GM12878 (cell line): Measurements from ENCODE around the gene TNFSF12. TPM values are rescaled to one million over a fixed set of nuclear protein-coding genes. Genes with fewer than 3 reads are reported as not detected.

Experiments used
- ATAC-seq: fragments of 200-7000 bp; cut with Tn5 transposase; 3 replicates; pipeline ENCODE4 v1.9.1; 2020; ENCODE audit warnings: mild to moderate bottlenecking, moderate library complexity
- BruUV-seq: library from RNA; stranded (reverse); fragments of 400-500 nt; replicated peaks from 2 replicates; lab custom pipeline; 2021; lab: Mats Ljungman, UMichigan
- CTCF ChIA-PET: fragments of 300-600 bp; sonication (Branson Sonifier 250); formaldehyde crosslinking; extraction: SDS; loops from one replicate; lab custom pipeline; 2021; ENCODE audit warnings: inconsistent platforms; lab: Yijun Ruan, JAX
- POLR2A ChIA-PET: fragments of 350-600 bp; formaldehyde crosslinking; extraction: SDS; loops from one replicate; lab custom pipeline; 2021; ENCODE audit warnings: inconsistent platforms; lab: Charles Lee
- RAD21 ChIA-PET: fragments of 300-600 bp; sonication (Branson Sonifier 250); formaldehyde crosslinking; loops from one replicate; lab custom pipeline; 2023; ENCODE audit warnings: antibody characterized with exemption; ENCODE audit not compliant: unreplicated experiment; lab: Charles Lee
- SMC1A ChIA-PET: fragments of 300-600 bp; sonication (Branson Sonifier 250); formaldehyde crosslinking; loops from one replicate; lab custom pipeline; 2023; ENCODE audit not compliant: unreplicated experiment, uncharacterized antibody; lab: Charles Lee
- DNase-seq: peaks from one replicate; pipeline ENCODE4 v3.0.0-alpha.2; 2011; ENCODE audit warnings: low read depth, low spot score
- FAIRE-seq: peaks from 3 replicates; lab custom pipeline; 2011; peaks lifted over from hg19 to GRCh38; lab: Jason Lieb, UNC
- H2AFZ ChIP-seq: 2 replicates; pipeline ENCODE4 v1.6.0; 2011; ENCODE audit warnings: low read depth, low read length, control low read depth; ENCODE audit not compliant: control insufficient read depth
- H3K27ac ChIP-seq: 2 replicates; pipeline ENCODE4 v1.5.1; 2011; ENCODE audit warnings: control low read depth; ENCODE audit not compliant: control insufficient read depth, insufficient read depth
- H3K27me3 ChIP-seq, 2 experiments: replicated peaks in 1 of 2; 2 replicates each; pipeline versions ENCODE4 v1.6.0 to v1.6.1; 2011; ENCODE audit warnings: low read length in 1 of 2; ENCODE audit not compliant: control insufficient read depth in 2 of 2, insufficient read depth in 2 of 2
- H3K36me3 ChIP-seq, 2 experiments: 2 replicates each; pipeline ENCODE4 v1.5.1; 2011; ENCODE audit warnings: low read length in 1 of 2; ENCODE audit not compliant: control insufficient read depth in 2 of 2, insufficient read depth in 2 of 2
- H3K4me1 ChIP-seq: 2 replicates; pipeline ENCODE4 v1.6.1; 2011; ENCODE audit warnings: mild to moderate bottlenecking, low read length, moderate library complexity, mixed read lengths; ENCODE audit not compliant: control insufficient read depth, insufficient read depth
- H3K4me2 ChIP-seq: 2 replicates; pipeline ENCODE4 v1.6.0; 2011; ENCODE audit warnings: control low read depth; ENCODE audit not compliant: control insufficient read depth, insufficient read depth
- H3K4me3 ChIP-seq: fragments of 200-600 bp; sonication (generic); 2 replicates; pipeline ENCODE4 v1.5.1; 2016
- H3K79me2 ChIP-seq: 2 replicates; pipeline ENCODE4 v1.6.0; 2011; ENCODE audit warnings: low read length; ENCODE audit not compliant: control insufficient read depth, insufficient read depth
- H3K9ac ChIP-seq: 2 replicates; pipeline ENCODE4 v1.8.0; 2011; ENCODE audit warnings: low read length, control low read depth, mixed read lengths; ENCODE audit not compliant: control insufficient read depth, insufficient read depth
- H3K9me3 ChIP-seq: replicated peaks from 3 replicates; pipeline ENCODE4 v1.5.1; 2011; ENCODE audit warnings: mild to moderate bottlenecking, low read length; ENCODE audit not compliant: control insufficient read depth, insufficient read depth
- H4K20me1 ChIP-seq: 2 replicates; pipeline ENCODE4 v1.6.0; 2011; ENCODE audit not compliant: control insufficient read depth, insufficient read depth
- CBX3 ChIP-seq: fragments of 200-600 bp; sonication (generic); IDR thresholded peaks from 2 replicates; pipeline ENCODE4 v1.6.1; 2016; ENCODE audit warnings: low read depth, borderline replicate concordance
- RUNX3 ChIP-seq: IDR thresholded peaks from 2 replicates; pipeline ENCODE4 v1.6.1; 2012; ENCODE audit warnings: low read length, inconsistent platforms
- WGBS: methylation state at CpG from one replicate; pipeline ENCODE4 v1.1.6; 2016; ENCODE audit warnings: low lambda C conversion rate; ENCODE audit not compliant: insufficient replicate concordance, insufficient coverage; ENCODE audit errors: missing lambda C conversion rate; 5-methylcytosine and 5-hydroxymethylcytosine counted together
- in situ Hi-C: fragments of 300-500 bp; cut with MboI; formaldehyde crosslinking; loops from 9 replicates; pipeline ENCODE4 v1.14.3; 2018; ENCODE audit warnings: mixed read lengths
- intact Hi-C: fragments of 100-400 bp; cut with micrococcal nuclease; formaldehyde crosslinking; loops from one replicate; pipeline ENCODE4 v1.14.2; 2022; ENCODE audit not compliant: unreplicated experiment
- polyA plus RNA-seq, 11 experiments: library from polyadenylated mRNA; depleted of rRNA in 4 of 11; unstranded in 6 of 11; stranded (reverse) in 5 of 11; fragments of >200 nt; fragmentation: Nextera tagmentation in 4 of 11; fragmentation: Illumina TruSeq in 1 of 11; extraction: Ambion mirVana in 4 of 11; extraction: Trizol in 1 of 11; gene quantifications; 1 replicate in 1 of 11; 2 replicates in 10 of 11; pipeline versions ENCODE4 v1.2.1 to v1.2.3, GENCODE V29; 2011 to 2016; ENCODE audit warnings: inconsistent platforms in 2 of 11, missing spikeins in 2 of 11, low read depth in 1 of 11
- total RNA-seq, 4 experiments: library from RNA; depleted of rRNA in 3 of 4; stranded (reverse); fragments of >200 nt in 3 of 4; fragmentation: Illumina TruSeq in 1 of 4; extraction: Trizol in 1 of 4; gene quantifications; 2 replicates each; pipeline versions ENCODE4 v1.2.1 to v1.2.3, GENCODE V29; 2013 to 2021
- TF ChIP-seq, protein P1 (sequence below): fragments of 450-650 bp; IDR thresholded peaks from 2 replicates; pipeline ENCODE4 v1.6.1; 2017; ENCODE audit warnings: antibody characterized with exemption, mild to moderate bottlenecking, moderate library complexity

The TNFSF12 gene
- total and polyA plus RNA-seq, 10 of the 15 experiments (the other 5 are each of a cell fraction or from before 2014, with no cell fraction given): 0.32 to 7.0 (median 2.6) TPM

DNA sequence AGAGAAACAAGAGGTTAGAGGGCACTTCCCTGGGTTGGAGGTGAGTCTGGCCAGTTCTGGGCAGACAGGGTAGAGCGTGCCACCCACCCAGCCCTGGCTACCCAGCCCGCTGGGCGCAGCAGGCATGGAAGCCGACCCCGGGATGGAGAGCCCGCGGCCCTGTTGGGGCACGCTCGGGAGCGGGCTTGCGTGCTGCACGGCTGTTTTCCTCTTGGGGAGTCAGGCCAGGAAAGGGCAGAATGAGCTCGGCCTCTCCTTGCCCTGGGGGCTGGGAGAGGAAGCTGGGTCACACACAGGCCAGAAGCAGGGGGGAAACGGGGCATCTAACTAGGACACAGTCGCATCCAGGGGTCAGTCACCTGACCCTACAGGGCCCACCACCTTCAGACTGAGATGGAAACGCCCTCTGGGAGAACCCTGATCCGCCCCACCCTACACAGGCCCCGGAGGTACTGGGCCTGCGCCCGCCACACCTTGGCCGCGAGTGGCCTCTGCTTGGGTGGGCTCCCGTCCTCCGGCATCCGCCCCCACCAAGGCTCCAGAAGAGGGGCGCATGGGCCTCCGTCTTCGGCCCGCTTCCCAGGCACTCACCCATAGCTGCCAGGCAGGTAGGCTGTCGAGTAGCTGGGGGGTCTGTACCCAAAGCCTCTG lies 39.8 kb downstream of the TNFSF12 start:
- Histone ChIP-seq H3K79me2 (peaks cover 13% of the 10 kb centered on the region), H3K4me3 (no peak overlapping the region), H3K27me3 (no peaks in the 10 kb centered on the region), H3K27ac (no peak overlapping the region), H4K20me1 (no peaks in the 10 kb centered on the region), H2AFZ (no peak overlapping the region), H3K9me3 (no peaks in the 10 kb centered on the region), H3K4me2 (no peak overlapping the region), H3K36me3 (peaks cover 7 to 17% of the 10 kb centered on the region in 2 experiments), H3K4me1 (peaks cover 3% of the 10 kb centered on the region; the same call in 1 of the 2 replicates), H3K9ac (no peak overlapping the region)
- ChIA-PET POLR2A (no interaction called here), CTCF (interaction anchor here (0.7 to 2.6 kb wide), 13 partner anchors 8 to 233 kb away, joined by 3 to 14 read pairs (median 5); partner anchors contain the start of genes SENP3, TMEM95, TP53 and WRAP53), RAD21 (interaction anchor here (0.9 to 1.4 kb wide), 6 partner anchors 10 to 99 kb away, joined by 3 to 5 read pairs (median 3); partner anchors contain the start of genes CD68, SAT2 and WRAP53), SMC1A (interaction anchor here (0.7 to 1.6 kb wide), 5 partner anchors 9 to 233 kb away, joined by 3 to 8 read pairs (median 3); partner anchors contain the start of genes CD68, TP53 and WRAP53)
- FAIRE-seq: no peak
- intact Hi-C loops: no loop called here
- no TSS peak for BruUV-seq
- whole genome bisulfite sequencing: 85% methylated on average over 29 of the region's 30 CpGs
- in situ Hi-C loops: no loop called here
- DNase-seq: no peak
- TF ChIP-seq CBX3 (no peak), RUNX3 (no peak)
- TF ChIP-seq, protein P1, sequence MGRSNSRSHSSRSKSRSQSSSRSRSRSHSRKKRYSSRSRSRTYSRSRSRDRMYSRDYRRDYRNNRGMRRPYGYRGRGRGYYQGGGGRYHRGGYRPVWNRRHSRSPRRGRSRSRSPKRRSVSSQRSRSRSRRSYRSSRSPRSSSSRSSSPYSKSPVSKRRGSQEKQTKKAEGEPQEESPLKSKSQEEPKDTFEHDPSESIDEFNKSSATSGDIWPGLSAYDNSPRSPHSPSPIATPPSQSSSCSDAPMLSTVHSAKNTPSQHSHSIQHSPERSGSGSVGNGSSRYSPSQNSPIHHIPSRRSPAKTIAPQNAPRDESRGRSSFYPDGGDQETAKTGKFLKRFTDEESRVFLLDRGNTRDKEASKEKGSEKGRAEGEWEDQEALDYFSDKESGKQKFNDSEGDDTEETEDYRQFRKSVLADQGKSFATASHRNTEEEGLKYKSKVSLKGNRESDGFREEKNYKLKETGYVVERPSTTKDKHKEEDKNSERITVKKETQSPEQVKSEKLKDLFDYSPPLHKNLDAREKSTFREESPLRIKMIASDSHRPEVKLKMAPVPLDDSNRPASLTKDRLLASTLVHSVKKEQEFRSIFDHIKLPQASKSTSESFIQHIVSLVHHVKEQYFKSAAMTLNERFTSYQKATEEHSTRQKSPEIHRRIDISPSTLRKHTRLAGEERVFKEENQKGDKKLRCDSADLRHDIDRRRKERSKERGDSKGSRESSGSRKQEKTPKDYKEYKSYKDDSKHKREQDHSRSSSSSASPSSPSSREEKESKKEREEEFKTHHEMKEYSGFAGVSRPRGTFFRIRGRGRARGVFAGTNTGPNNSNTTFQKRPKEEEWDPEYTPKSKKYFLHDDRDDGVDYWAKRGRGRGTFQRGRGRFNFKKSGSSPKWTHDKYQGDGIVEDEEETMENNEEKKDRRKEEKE: no peak
- no peak for ATAC-seq
